NCI-H187 (cell line): Measurements from ENCODE around the gene PNKD.

Experiments used
- DNase-seq, 2 experiments: peaks; one replicate each; lab custom pipeline; 2025; lab: John Stamatoyannopoulos, UW

PNKD gene, protein sequence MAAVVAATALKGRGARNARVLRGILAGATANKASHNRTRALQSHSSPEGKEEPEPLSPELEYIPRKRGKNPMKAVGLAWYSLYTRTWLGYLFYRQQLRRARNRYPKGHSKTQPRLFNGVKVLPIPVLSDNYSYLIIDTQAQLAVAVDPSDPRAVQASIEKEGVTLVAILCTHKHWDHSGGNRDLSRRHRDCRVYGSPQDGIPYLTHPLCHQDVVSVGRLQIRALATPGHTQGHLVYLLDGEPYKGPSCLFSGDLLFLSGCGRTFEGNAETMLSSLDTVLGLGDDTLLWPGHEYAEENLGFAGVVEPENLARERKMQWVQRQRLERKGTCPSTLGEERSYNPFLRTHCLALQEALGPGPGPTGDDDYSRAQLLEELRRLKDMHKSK

DNA sequence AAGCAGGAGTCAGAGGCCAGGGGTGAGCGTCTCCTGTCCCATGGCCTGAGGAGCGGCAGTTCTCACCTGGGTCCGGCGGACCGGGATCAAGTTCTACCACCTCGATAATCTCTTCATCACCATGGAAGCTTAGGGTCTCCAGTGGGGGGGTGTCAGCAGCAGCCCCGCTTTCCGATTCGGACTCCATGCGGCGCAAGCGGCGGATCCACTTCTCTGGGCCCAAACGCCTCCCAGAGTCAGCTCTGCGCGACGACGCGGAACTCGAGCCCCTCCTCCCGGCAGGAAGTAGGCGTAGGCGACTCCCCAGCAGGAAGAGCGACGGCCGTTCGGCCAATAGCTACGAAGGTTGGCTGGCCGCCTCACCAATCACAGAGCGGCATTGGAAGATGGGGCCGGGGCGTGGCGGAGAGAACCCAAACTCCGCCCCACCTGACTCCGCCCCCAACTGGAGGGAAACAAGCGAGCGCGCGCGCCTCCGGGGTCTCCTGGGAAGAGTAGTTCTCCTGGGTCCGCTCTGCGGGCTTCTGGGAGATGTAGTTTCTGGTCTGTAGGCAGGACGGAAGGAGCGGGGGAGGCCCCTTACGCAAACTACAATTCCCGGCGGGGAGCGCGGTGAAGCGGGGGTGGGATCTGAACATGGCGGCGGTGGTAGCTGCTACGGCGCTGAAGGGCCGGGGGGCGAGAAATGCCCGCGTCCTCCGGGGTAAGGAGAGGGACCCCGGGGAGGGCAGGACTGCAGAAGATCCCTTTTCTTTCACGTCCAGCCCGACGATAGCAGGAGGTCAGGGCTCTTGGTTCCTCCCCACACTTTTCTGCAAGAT lies at the start of gene PNKD, which contains the start of gene AAMP:
TSS of gene PNKD (plus strand) at position 620 of the 821 bp plus-strand sequence. CDS start at position 637, 17 bp downstream.
TSS of gene AAMP (minus strand) at position 238 of the 821 bp plus-strand sequence. CDS start at position 187, 51 bp downstream.
- peak; percentile 94 to 95 for DNase-seq

DNA sequence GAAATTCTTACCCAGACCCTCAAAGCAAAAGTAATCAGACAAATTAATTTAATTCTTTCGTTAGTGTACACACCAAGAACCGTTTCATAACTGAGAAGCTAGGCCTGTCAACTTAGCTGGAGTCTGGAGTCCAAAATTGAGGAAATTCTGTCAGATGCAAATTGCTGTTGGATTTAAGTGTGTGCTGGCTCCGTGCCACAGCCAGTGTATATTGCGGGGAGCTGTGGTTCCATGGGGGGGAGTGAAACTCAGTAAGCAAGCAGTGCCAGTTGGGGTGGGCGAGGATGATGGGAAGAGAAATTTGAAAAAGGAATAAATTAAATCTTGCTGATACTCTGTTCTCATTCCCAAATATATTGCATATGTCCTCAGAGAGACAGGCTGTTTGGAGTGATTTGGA lies 49.3 kb upstream of the PNKD start:
- no peak for DNase-seq

DNA sequence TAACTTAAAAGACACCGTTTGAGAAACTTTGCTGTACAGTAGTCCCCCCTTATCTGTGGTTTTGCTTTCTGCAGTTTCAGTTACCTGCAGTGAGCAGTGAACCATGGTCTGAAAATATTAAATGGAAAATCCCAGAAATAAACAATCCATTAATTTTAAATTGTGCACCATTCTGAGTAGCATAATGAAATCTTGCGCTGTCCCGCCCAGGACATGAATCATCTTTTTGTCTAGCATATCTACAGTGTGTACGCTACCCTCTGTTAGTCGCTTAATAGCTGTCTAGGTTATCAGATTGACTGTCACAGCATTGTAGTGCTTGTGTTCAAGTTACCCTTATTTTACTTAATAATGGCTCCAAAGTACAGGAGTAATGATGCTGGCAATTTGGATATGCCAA lies 47.3 kb upstream of the PNKD start:
- no peak for DNase-seq

DNA sequence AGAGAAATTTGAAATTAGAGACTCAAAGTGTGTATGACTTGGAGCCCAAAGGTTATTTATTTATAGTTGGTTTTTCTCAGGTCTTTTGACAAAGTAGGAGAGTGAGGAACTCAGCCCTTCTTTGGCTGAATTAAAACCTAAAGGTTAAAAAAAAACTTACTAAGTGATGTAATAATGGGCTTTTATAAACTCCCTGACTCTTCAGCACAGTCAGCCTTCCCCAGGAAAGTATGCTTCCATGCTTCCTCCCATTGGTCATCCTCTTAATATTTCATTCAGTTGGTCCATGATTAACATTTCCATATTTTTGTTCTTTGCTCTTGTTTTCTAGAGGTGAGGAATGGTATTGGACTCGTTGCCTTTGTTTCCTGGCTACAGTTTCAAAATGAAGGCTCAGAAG lies 46.1 kb upstream of the PNKD start:
- DNase-seq = no peak

DNA sequence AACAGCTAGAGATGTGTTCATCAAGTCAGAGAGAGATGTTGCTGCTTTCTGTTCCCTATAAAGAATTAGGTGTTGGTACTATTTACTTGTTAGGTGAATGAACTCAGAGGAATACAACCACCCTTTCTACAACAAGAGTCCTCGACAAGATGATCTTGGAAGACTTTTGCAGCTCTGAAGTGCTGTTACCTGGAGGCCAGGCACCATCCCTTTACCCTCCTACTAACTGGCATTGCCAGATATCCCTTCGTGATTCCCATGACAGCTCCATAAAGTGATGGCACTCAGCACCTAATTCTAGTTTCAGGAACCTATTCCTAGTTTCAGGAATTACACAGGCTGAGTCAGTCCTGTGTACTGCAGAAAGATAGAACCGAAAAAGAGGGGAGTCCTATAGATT lies 43.4 kb upstream of the PNKD start:
- no peak for DNase-seq

DNA sequence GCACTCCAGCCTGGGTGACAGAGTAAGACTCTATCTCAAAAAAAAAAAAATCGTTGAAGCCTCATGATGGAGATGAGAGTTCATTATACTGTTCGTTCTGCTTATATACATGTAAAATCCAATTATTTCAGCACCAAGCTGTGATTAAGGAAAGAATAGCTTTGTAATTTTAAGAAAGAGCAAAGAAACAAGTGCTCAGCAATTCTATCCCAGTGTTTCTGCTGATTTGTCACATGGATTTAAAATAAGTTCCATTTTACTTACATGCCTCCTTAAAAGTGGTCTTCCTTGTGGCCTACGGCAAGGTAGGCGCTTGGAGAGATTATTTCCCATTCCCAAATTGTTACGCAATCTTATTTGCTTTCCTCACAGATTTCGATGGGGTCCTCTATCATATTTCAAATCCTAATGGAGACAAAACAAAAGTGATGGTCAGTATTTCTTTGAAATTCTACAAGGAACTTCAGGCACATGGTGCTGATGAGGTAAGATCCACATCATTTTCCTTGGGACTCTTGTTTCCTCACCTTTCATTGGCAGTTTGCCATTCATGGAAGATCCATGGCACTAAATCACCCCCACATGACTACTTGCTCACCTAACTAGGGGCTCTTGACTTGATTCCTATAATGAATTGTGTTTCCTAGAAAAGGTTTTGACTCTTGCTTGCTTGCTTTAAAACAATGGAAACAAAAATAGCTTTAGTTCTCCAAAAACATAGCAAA lies 41.8 kb upstream of the PNKD start:
- no peak for DNase-seq

DNA sequence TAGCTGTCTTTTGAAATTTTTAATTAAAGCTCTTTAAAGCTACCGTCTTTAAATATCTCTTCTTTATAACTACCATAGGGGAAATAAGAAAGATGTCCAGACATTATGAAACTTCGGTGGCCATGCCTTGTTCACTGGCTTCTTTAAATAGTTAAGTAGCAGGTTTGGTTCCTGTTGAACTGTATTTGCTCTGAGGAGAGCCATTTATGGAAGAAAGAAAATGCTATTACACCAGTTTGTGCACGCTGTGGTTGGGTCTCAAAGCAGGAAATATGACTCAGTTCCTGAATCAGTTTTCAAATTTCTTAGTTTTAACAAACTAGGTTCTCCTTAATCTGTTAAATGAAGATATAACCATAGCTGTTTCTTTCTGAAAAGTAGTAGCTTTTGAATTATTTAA lies 41.1 kb upstream of the PNKD start:
- DNase-seq = no peak

DNA sequence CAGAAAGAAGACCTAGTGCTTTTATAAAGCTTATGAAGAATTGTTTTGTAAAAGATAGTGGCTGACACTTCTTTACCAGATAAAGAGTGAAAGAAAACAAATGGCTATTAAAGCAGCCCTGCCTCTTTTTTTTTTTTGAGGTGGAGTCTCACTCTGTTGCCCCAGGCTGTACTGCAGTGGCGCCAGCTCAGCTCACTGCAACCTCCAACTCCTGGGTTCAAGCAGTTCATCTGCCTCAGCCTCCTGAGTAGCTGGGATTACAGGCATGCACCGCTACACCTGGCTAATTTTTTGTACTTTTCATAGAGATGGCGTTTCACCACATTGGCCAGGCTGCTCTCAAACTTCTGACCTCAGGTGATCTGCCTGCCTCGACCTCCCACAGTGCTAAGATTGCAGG lies 40.5 kb upstream of the PNKD start:
- no peak for DNase-seq

DNA sequence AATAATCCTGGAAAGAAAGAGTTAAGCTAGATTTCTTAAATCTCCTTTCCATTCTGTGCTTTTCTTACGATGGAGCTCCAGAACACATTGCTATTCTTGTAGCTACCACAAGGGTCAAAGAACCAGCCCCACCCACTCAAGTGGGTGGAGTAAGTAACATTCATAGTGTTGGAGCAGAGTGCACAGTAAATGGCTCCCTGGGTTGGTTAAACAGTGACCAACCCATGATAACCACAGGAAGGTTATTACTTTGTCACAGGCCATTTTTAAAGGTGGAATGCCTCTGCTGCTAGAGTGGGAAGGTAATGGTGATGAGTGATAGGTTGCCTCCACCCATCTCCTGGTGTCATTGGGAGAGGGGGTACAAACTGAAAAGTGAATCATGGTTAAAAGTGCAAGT lies 39.4 kb upstream of the PNKD start:
- DNase-seq = no peak

DNA sequence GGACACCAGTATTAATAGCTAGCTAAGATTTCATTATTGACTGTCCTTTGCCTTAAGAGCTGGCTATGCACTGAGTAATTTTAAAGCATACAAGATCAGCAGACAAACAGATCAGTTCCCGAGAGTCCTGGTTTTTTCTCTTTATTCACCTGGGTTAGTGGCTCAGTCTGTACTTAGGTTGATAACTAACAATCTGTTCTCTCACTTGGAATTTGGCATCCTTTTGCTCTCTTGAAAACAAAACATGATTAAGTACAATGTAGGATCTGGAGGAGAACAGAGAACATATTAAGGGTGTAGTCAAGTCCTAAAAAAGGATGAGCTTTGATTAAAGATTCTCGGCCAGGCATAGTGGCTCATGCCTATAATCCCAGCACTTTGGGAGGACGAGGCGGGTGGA lies 36.8 kb upstream of the PNKD start:
- DNase-seq = no peak

DNA sequence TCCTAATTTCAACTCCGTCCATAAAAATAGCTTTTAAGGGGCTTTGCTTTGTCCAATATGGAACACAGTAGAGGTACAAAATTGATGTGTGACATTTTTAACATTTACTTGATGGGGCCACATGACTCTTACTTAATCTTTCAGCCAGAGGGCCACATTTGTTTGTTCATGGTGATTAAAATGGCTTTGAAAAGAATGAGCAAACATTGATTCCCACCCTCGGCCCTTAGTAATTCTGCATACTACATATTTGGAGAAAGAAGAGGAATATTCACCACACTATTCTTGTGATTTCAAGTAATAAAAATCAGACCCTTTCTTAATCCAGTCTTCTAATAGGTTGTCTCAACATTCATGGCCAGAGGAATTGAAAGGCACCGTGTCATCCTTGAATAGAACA lies 35.8 kb upstream of the PNKD start:
- DNase-seq = no peak

DNA sequence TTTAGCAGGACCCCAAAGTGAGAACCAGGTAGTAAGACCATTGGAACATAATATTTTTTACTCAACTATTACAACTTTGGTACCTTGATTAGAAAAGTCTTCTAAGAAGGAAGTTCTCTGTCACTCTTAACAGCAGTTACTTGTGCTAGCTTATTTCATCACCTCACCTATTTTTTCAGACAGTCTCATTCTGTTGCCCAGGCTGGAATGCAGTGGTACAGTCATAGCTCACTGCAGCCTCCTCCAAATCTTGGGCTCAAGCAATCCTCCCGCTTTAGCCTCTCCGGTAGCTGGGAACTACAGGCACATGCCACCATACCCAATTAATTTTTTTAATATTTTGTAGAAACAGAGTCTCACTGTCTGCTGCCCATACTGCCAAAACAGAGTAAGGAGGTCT lies 35.3 kb upstream of the PNKD start:
- no peak for DNase-seq

DNA sequence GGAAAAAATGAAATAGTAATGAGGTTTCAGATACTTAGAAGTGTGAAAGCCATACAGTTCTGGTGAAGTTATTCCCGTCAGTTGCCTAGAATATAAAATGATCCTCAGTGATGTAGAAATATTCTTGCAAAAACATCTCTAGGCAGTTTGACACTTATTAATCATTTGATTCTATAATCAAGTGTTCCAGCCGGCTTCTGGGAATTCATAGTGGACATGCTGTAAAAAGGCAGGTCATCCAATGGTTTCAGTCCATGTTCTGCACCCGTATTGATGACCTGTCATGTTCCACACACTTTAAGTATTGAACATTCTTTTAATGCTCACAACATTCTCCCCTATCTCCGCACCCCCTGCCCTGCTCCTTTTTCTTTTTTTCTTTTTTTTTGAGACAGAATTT lies 33.5 kb upstream of the PNKD start:
- no peak for DNase-seq

DNA sequence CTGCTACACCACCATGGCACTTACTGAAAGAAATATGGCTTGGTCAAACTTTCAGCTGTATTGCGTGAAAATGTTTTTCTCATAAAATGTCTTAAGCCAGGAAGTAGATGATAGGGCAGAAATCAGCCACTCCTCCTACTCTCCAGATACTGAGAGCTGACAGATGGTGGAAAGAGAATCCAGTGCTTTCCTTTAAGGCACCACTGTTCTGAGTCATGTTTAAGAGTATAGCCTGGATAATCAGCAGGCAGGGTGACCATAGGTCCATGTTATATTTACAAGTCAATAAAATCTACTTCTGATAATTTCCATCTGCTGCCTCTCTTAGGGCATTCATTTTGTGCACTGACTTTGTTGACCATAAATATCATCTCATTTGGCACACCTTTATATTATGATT lies 31.4 kb upstream of the PNKD start:
- DNase-seq = no peak

DNA sequence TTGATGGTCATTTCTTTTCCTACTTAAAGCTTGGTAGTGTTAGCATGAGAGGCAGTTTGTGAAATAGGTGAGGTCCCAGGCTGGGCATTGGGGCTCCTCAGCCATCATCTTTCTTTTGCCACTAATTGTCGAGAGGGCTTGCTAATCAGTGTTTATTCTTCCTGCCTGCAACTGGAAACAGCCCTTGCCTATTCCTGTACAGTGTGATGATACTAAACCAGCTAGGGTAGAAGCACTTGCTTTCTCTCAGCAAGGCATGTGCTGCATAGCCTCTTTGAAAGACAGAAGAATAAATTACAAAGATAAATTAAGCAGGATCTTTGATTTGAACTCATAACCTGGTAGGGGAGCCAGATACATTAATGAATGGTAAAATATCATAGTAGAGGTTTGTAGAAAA lies 26.1 kb upstream of the PNKD start:
- no peak for DNase-seq

DNA sequence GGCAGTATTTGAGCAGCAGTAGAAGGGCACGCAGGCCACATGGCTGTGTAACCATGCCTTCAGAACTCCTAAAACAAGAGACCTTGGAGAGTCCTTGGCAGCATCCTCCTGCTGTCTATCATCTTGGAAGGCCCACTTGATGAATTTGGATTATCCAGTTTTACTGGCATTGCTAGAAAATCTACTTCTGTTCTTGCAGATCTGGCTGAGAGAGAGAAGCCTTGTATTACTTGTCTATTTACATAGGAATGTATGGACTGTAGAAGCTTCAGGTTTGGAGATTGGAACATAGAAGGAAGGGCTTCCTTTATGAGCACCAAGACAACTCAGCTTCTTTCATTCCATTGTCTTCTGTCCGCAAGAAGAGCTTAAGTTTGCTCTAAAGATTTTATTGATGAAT lies 25.7 kb upstream of the PNKD start:
- no peak for DNase-seq

DNA sequence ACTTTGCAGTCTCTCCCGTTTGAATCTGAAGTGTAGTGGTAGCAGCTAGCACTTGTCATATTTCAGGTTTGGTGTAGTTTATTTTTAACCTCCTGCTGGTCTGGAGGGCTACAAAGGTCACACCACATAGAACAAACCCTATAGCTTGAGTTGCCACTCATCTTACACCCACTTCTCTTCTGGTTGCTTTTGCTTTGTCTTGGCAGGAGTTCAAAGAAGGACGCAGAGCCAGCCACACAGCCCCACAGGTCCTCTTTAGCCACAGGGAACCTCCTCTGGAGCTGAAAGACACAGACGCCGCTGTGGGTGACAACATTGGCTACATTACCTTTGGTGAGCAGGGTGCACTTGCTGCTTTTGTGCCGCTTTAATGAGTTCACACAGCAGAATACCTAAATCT lies 25.1 kb upstream of the PNKD start:
- no peak for DNase-seq

DNA sequence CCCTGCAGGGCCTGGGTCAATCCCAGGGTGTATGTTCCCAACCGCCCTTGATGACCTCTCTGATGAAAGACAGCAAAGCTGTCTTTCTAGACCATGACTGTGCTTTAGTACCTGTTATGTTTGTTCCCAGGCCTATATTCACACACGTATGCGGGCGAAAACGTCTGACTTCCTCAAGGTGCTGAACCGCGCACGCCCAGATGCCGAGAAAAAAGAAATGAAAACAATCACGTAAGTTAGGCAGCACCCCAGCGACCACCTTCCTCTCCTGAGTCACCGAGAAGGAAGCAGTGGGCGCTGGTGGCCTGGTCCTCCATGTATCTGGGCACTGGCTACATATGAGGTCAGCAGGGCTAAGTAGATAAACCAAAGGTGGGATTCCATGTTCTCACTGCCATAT lies 20.6 kb upstream of the PNKD start:
- no peak for DNase-seq

DNA sequence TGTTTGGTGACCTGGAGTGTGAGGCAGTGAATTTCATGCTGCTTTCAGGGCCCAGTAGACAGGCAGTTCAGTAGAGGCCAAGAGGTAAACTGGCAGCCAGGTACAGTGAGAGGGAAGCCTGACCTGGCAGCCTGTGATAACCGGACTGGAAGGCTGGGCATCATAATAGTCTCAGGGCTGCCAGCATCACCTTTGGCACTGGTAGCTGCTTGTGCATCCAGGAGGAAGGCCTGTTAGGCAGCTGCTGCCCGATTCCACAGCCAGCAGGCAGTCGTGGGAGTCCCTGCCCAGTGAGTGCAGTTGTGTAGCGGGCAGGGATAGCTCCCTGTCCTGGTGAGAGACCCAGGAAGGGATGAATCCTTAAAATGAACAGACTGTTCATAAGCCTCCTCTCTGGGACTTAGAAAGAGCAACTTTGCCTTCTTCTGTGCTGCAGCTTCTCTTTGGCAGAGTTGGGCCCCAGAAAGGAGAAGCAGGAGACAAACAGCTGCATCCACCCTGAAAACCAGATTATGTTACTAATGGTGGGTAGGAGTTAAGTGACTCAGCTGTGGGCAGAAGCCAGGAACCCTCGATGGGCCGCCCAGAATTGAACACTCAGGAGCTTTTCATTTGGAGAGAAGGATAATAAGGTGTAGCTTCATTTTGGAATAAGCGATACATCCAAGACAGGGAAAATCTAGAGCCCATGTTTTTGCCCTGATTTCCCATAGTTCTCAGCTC lies 17.6 kb upstream of the PNKD start:
- no peak for DNase-seq

DNA sequence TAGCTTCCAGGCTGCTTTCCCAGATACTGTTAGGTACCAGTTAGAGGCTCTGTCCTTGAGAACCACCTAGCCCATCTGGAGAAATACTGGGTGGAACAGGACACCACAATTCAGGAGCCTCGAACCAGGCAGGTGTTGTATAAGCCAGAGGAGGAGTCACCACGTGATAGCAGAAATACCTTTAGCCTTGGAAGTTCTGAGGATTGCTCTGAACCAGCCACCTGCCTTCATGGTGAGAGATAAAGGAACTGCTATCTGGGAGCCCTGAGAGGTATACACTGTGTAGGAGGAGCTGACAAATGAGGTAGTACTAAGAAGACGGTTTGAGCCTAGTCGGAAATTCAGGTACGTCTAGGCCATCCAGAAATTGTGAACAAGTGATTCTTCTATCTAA lies 17.1 kb upstream of the PNKD start:
- DNase-seq = no peak

DNA sequence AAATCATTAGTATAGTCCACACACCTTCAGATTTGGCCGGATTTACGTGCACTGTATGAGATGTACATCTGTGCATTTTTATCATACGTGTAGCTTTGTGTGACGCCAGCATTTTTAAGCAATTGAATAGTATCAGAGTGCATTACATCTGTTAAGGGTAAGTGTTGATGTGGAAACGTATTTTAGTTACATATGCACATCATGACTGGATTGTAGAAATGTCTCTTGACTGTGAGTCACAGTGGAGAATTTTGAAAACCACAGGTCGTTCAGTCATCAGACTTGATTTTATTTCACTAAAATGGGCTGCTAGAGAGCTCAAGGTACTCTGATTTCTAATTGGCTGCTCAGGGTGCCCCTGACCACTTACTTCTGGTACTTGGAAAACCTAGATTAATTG lies 14.9 kb upstream of the PNKD start:
- no peak for DNase-seq
